ENCODE data around the gene BPTF. TPM values are rescaled to one million over a fixed set of nuclear protein-coding genes. Genes with fewer than 3 reads are reported as not detected.

Gene BPTF, protein sequence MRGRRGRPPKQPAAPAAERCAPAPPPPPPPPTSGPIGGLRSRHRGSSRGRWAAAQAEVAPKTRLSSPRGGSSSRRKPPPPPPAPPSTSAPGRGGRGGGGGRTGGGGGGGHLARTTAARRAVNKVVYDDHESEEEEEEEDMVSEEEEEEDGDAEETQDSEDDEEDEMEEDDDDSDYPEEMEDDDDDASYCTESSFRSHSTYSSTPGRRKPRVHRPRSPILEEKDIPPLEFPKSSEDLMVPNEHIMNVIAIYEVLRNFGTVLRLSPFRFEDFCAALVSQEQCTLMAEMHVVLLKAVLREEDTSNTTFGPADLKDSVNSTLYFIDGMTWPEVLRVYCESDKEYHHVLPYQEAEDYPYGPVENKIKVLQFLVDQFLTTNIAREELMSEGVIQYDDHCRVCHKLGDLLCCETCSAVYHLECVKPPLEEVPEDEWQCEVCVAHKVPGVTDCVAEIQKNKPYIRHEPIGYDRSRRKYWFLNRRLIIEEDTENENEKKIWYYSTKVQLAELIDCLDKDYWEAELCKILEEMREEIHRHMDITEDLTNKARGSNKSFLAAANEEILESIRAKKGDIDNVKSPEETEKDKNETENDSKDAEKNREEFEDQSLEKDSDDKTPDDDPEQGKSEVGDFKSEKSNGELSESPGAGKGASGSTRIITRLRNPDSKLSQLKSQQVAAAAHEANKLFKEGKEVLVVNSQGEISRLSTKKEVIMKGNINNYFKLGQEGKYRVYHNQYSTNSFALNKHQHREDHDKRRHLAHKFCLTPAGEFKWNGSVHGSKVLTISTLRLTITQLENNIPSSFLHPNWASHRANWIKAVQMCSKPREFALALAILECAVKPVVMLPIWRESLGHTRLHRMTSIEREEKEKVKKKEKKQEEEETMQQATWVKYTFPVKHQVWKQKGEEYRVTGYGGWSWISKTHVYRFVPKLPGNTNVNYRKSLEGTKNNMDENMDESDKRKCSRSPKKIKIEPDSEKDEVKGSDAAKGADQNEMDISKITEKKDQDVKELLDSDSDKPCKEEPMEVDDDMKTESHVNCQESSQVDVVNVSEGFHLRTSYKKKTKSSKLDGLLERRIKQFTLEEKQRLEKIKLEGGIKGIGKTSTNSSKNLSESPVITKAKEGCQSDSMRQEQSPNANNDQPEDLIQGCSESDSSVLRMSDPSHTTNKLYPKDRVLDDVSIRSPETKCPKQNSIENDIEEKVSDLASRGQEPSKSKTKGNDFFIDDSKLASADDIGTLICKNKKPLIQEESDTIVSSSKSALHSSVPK (N-terminal part only)
- total RNA-seq = 38.9 and 66.9 TPM in 2 replicates

DNA sequence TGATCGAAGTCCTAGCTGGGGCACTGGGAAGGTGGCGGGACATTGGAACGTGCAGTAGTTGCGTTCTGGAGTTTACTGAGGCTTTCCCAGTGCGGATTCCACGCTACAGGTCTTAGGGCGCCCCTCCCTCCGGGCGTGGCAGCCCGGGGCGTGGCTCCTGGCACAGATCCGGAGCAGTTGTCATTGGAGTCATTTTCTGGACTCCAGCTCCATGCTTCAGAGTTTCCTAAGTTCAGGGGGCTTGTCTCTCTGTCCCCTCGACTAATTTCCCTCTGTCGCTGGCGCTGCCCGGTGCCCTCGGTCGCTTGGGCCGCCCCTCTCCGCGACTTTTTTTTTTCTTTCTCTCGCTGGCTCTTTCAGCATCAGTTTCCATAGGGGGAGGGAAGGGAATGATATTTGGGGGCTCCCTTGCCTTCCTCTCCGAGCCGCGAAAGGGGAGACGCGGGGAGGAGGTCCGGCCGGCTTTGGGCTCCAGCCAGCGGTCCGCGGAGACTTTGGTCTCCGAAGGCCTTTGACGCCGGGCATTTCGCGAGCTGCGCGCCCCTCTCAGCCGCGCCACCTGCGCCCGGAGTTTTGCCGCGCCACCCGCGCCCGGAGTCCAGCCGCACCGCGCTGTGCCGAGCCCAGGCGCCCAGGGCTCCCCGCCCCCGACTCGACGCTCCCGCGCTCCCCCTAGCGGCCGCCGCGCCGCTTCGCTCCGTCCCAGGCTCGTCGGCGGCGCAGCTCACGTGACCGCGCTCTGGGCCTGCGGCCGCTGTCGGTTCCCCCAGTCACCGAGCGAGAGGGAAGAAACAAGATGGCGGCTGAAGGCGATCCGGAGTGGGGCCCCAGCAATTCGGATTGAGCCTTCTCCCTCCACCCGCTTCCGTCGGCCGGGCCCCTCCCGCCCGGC, at the start of gene BPTF:
Gene BPTF, plus strand, starts transcription at position 769 of the 892 bp plus-strand sequence. CDS start 222 bp downstream, outside the sequence.

DNA sequence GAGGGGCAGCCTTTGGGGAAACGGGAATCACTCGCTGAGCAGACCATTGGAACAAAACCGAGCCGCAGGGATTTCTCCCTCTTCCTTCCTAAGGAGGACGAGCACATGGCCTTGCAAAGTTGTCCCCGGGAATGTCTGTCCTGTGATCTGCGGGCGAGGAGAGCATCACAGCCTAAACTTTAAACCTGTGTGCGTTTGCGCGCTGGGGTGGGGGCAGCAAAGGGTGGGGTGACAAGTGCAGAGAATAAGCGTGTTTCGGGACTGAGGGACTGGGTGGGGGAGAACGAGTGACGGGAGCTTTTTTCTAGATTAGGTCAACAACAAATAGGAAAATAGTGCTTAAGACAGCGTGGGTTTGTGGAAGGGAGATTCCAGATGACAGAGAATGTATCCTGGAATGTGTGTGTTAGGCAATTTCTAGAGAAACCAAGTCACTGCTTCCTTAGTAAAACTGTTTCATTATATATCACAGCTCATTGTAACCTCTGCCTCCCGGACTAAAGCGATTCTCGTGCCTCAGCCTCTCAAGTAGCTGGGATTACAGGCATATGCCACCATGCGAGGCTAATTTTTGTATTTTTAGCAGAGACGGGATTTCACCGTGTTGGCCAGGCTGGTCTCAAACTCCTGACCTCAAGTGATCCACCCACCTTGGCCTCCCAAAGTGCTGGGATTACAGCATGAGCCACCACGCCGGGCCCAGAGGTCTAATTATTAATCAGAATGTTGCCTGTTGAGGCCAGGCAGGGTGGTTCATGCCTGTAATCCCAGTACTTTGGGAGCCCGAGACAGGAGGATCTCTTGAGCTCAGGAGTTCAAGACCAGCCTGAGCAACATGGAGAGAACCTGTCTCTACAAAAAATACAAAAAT, 171.2 kb downstream of the BPTF start, which contains the start of gene C17orf58:
Gene C17orf58, minus strand, starts transcription at position 169 of the 871 bp plus-strand sequence. CDS start 271 bp downstream, outside the sequence.

Other genes starting within 250 kb of the BPTF start
- 31.8 and 48.5 TPM in 2 replicates for gene NOL11, start 107.6 kb upstream of the BPTF start, total RNA-seq
- 5.9 and 8.1 TPM in 2 replicates for gene C17orf58, start 171.0 kb downstream of the BPTF start, total RNA-seq
- gene KPNA2, start 210.2 kb downstream of the BPTF start, total RNA-seq = 36.5 and 87.9 TPM in 2 replicates